Lower leg skin (tissue), 4 donors: Measurements from ENCODE around the gene KNOP1. TPM values are rescaled to one million over a fixed set of nuclear protein-coding genes. Genes with fewer than 3 reads are reported as not detected.

ENCODE experiments used
- DNase-seq, 2 donors: peaks; one replicate each; pipeline ENCODE4 v3.0.0-alpha.2; 2019; ENCODE audit warnings: low spot score in 2 of 2
- H3K4me3 ChIP-seq: fragments of 200-600 bp; sonication (generic); 2 replicates; pipeline ENCODE4 v1.5.1; 2017; ENCODE audit warnings: mild to moderate bottlenecking, low read depth; ENCODE audit not compliant: poor library complexity, severe bottlenecking
- POLR2A ChIP-seq, 2 donors: fragments of 450-650 bp; IDR thresholded peaks; one replicate each; pipeline ENCODE4 v1.6.1; 2016 to 2017; ENCODE audit warnings: antibody characterized with exemption in 2 of 2, mild to moderate bottlenecking in 1 of 2, moderate library complexity in 1 of 2
- WGBS, 2 donors: methylation state at CpG; one replicate each; pipeline ENCODE4 v1.1.5; 2018; 5-methylcytosine and 5-hydroxymethylcytosine counted together
- intact Hi-C: fragments of 100-400 bp; cut with DNase I; formaldehyde crosslinking; loops from one replicate; pipeline ENCODE4 v1.15.0; 2023; ENCODE audit warnings: low total_unique reads
- total RNA-seq, 4 donors: library from RNA; depleted of rRNA; stranded (reverse); fragments of >200 nt; gene quantifications; one replicate each; pipeline ENCODE4 v1.1.0, GENCODE V29; 2016
- TF ChIP-seq, protein P1 (sequence below), 3 donors: fragments of 450-650 bp; IDR thresholded peaks; one replicate each; pipeline ENCODE4 v1.5.1; 2016; ENCODE audit warnings: antibody characterized with exemption in 3 of 3, mild to moderate bottlenecking in 3 of 3, moderate library complexity in 2 of 3

KNOP1 gene
- total RNA-seq, 4 donors from 2014 or later = 12.1 to 22.7 (median 15.0) TPM

DNA sequence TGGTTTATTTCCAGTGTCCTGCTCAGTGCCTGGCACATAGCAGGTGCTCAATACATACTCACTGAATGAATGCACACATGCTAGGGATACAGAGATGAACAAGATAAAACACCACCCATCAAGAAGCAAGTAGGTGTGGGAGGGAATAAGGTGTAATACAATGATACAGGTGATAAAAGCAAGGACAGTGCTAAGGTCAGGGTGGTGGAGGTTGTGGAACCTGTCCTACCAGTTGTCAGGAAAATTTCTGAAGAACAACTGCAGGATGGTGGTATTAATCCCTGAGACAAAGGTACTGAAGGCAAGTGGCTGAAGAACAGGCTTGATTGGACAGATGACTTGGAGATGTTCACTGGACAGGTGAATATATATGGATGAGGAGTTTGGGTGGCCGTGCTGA is 1.8 kb downstream of the KNOP1 start:
- DNase-seq = no peak
- no peak for TF ChIP-seq POLR2A (IDR thresholded peaks at IDR 0.05)
- TF ChIP-seq, protein P1, sequence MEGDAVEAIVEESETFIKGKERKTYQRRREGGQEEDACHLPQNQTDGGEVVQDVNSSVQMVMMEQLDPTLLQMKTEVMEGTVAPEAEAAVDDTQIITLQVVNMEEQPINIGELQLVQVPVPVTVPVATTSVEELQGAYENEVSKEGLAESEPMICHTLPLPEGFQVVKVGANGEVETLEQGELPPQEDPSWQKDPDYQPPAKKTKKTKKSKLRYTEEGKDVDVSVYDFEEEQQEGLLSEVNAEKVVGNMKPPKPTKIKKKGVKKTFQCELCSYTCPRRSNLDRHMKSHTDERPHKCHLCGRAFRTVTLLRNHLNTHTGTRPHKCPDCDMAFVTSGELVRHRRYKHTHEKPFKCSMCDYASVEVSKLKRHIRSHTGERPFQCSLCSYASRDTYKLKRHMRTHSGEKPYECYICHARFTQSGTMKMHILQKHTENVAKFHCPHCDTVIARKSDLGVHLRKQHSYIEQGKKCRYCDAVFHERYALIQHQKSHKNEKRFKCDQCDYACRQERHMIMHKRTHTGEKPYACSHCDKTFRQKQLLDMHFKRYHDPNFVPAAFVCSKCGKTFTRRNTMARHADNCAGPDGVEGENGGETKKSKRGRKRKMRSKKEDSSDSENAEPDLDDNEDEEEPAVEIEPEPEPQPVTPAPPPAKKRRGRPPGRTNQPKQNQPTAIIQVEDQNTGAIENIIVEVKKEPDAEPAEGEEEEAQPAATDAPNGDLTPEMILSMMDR (IDR thresholded peaks at IDR 0.05) = no peak
- H3K4me3 ChIP-seq = no peak overlapping the region
- intact Hi-C loops = no loop called here
- 54 to 57% methylated on average over 1 of the region's 1 CpG for WGBS, 2 donors

DNA sequence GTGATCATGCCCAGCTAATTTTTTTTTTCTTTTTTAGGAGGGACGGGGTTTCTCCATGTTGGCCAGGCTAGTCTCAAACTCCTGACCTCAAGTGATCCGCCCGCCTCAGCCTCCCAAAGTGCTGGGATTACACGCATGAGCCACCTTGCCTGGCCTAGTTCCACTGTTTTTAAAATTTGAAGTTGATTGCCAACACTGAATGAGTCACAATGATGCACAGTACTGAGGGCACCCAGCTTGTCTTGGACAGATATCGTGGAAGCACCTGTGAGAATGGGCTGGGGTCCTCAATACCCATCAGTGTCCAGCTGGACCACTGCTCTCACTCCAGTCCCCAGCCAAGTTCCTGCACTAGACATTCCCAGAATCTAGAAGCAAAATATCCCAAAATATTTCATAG is 2.5 kb downstream of the KNOP1 start:
- no peak overlapping the region for H3K4me3 ChIP-seq
- TF ChIP-seq, protein P1 (IDR thresholded peaks at IDR 0.05) = no peak
- no peak for TF ChIP-seq POLR2A (IDR thresholded peaks at IDR 0.05)
- WGBS, 2 donors = 47 to 74% methylated on average over 5 of the region's 5 CpGs
- DNase-seq = no peak
- intact Hi-C loops = no loop called here

DNA sequence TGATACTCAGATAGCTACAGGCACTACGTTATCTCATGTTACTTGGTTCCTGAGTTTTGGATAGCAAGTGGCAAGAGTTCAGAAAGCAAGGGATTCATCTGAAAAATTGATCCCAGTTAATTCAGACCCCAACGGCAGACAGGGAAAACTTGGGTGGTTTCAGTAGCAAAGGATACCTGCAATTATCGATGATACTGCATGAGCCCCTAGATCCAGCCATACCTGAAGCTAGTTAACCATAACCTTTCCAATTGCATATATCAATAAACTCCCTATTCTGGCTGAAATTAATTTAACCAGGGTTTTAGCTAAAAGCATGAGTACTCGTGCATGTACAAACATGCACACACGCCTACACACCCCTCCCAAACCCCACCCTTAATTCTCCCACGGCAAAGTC is 4.3 kb downstream of the KNOP1 start:
- intact Hi-C loops = no loop called here
- DNase-seq = no peak
- H3K4me3 ChIP-seq = no peak overlapping the region
- TF ChIP-seq, protein P1 (IDR thresholded peaks at IDR 0.05) = no peak
- TF ChIP-seq POLR2A (IDR thresholded peaks at IDR 0.05) = no peak
- WGBS, 2 donors = 79 to 82% methylated on average over 6 of the region's 6 CpGs

DNA sequence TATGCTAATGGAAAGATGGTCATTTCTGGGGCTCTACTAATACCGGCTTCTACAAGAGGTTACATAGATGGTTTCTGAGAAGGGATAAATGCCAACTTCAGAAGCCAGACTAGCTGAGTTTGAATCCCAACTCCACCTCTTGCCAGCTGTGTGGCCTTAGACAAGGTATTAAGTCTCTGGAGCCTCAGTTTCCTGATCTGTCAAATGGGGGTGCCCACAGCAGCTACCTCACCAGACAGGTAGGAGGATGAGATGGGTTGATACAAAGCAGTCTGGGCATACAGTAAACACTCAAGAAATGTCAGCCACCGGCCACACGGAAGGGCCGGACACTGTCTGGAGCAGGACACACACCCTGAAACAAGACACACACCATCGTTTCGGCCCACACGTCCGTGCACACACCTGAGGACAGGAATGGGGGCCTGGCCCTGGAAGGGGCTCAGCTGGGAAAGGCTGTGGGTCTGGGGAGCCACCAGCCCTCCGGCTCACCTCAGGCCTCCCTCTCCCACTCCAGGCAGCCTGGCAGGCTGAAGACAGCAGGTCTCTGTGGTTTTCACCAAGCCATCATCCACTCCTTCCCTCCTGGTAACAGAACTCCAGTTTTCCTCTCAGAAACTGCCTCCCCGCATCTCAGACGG is 5.5 kb downstream of the KNOP1 start:
- no peak for TF ChIP-seq POLR2A (IDR thresholded peaks at IDR 0.05)
- TF ChIP-seq, protein P1 (IDR thresholded peaks at IDR 0.05) = no peak
- intact Hi-C loops = no loop called here

DNA sequence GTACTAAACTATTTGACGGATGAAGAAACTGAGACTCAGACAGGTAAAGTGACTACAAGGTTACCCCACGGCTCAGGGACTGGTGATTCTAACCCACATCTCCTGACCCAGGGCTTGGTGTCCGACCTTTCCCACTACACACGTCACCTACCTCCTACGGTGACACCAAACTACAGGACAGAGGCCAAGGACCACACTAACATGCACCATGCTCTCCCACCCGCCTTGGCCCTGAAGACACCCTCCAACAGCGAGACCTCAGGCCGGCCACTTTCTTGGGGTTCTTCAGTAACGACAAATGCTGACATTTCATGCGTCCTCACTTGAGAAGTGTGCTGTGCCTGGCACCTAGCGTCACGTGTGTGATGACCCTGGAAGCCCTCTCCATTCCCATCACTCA is 6.4 kb downstream of the KNOP1 start:
- no peak overlapping the region for H3K4me3 ChIP-seq
- no peak for DNase-seq
- TF ChIP-seq, protein P1 (IDR thresholded peaks at IDR 0.05) = no peak
- no peak for TF ChIP-seq POLR2A (IDR thresholded peaks at IDR 0.05)
- intact Hi-C loops = no loop called here
- 93% methylated on average over 12 of the region's 12 CpGs for WGBS, 2 donors

More for the DNA sequence above, 5.5 kb downstream of the KNOP1 start:
- DNase-seq = no peak
- WGBS, 2 donors = 97 to 98% methylated on average over 9 to 11 of the region's 11 CpGs
- H3K4me3 ChIP-seq = no peak overlapping the region

DNA sequence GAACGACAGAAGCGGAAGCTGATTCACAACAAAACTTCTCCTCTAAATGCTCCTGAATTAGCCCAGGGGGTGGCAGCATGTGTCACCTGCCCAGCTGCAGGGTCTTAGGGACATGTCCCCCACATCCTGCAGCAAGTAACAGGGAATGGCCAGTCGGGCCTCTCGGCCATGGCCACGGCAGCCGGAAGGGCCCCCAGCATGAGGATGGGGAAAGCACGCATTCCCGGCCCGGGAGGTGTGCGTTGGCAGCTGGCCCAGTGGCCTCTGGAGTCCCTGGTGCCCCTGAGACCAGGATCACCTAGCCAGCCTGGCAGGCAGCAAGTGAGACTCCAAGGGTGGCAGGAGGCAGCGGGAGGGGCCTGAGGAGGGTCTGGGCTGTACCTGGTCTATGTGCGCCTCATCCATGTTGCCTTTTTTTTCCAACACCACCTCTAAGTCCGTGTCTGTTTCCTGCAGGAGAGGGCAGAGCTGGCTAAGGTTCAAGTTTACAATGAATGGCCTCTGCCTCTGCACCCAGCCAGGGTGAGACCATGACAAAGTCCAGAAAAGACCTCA is 7.0 kb downstream of the KNOP1 start:
- no peak overlapping the region for H3K4me3 ChIP-seq
- DNase-seq = no peak
- intact Hi-C loops = no loop called here
- TF ChIP-seq, protein P1 (IDR thresholded peaks at IDR 0.05) = no peak
- TF ChIP-seq POLR2A (IDR thresholded peaks at IDR 0.05) = no peak
- 68 to 75% methylated on average over 13 of the region's 13 CpGs for WGBS, 2 donors
